ENCODE measurements around the gene NKAIN1.

NKAIN1 gene

GRCh38 chr1:31234123-31234708 lies 5.5 kb downstream of the NKAIN1 start:
- no peak for DNase-seq

- no peak for DNase-seq
Observed at GRCh38 chr1:31232689-31233088, 7.0 kb downstream of the NKAIN1 start.

- DNase-seq = no peak
Observed at GRCh38 chr1:31231802-31232201, 7.9 kb downstream of the NKAIN1 start.

- no peak for DNase-seq
Observed at GRCh38 chr1:31230378-31230777, 9.3 kb downstream of the NKAIN1 start.

GRCh38 chr1:31228986-31229385 lies 10.7 kb downstream of the NKAIN1 start:
- DNase-seq = no peak

- peak; percentile 5 for DNase-seq
Observed at GRCh38 chr1:31227891-31228568, 11.7 kb downstream of the NKAIN1 start.

GRCh38 chr1:31224068-31224467 lies 15.6 kb downstream of the NKAIN1 start:
- DNase-seq = no peak

GRCh38 chr1:31222176-31222575 lies 17.5 kb downstream of the NKAIN1 start:
- no peak for DNase-seq

- DNase-seq = no peak
Observed at GRCh38 chr1:31221072-31221471, 18.6 kb downstream of the NKAIN1 start.

- no peak for DNase-seq
Observed at GRCh38 chr1:31219489-31219888, 20.2 kb downstream of the NKAIN1 start.

GRCh38 chr1:31218705-31219104 lies 21.0 kb downstream of the NKAIN1 start:
- DNase-seq = no peak

GRCh38 chr1:31216016-31216415 lies 23.7 kb downstream of the NKAIN1 start:
- DNase-seq = no peak

- DNase-seq = no peak
Observed at GRCh38 chr1:31215065-31215570, 24.6 kb downstream of the NKAIN1 start.

GRCh38 chr1:31214316-31215064 lies 25.2 kb downstream of the NKAIN1 start:
- no peak for DNase-seq

GRCh38 chr1:31208361-31208945 lies 31.2 kb downstream of the NKAIN1 start:
- DNase-seq = no peak

- DNase-seq = no peak
Observed at GRCh38 chr1:31207569-31207968, 32.1 kb downstream of the NKAIN1 start.

- no peak for DNase-seq
Observed at GRCh38 chr1:31207046-31207445, 32.6 kb downstream of the NKAIN1 start.

GRCh38 chr1:31203215-31203614 lies 36.5 kb downstream of the NKAIN1 start:
- DNase-seq = no peak

- DNase-seq = no peak
Observed at GRCh38 chr1:31201931-31202360, 37.7 kb downstream of the NKAIN1 start.

GRCh38 chr1:31199949-31200348 lies 39.7 kb downstream of the NKAIN1 start:
- DNase-seq = no peak

GRCh38 chr1:31199236-31199790 lies 40.4 kb downstream of the NKAIN1 start:
- no peak for DNase-seq

- DNase-seq = no peak
Observed at GRCh38 chr1:31198600-31198999, 41.1 kb downstream of the NKAIN1 start.

GRCh38 chr1:31198150-31198549 lies 41.5 kb downstream of the NKAIN1 start:
- DNase-seq = no peak
